T-helper 1 cell (primary cell): ENCODE results near the gene SLC34A2.

Experiments
- DNase-seq, 5 donors: peaks; one replicate each; pipeline ENCODE4 v3.0.0-alpha.2; 2012 to 2020

The SLC34A2 gene

DNA sequence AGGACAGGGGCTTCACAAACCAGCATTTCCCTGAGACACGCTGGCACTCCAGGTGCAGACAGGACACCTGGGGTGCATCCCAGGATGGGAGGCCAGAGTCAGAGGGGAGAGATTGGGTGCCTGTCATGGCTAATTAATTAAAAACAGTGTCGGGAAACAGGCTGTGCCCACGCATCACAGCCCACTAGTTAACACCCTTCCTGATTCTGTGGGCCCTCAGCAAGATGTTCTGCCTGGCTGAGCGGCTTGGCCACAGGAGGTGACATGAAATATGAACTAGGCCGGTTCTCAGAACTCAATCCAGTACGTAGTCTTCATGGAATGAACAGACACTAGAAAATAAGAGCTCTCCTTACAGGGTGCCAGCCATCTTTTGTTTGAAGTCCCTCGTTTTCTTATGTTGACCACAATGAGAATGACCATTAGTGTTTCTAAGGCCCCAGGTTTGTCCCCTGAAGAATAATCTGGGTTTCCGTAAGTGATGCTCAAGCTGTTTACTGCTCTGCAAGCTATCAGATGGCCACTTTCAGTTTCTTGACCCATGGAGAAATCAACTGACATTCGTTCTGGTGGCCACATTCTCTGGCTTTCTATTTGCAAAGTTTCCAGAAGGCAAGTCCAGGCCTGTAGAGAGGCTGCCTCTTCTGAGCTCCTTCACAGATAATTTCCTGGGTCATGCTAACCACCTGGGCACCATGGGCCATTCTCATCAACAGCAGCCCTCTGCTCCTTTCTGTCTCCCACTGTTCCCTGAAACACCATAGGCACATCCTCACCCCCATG lies 72.3 kb downstream of the SLC34A2 start:
- no peak for DNase-seq
